ENCODE results near the gene GOLGA1.

Gene GOLGA1

DNA sequence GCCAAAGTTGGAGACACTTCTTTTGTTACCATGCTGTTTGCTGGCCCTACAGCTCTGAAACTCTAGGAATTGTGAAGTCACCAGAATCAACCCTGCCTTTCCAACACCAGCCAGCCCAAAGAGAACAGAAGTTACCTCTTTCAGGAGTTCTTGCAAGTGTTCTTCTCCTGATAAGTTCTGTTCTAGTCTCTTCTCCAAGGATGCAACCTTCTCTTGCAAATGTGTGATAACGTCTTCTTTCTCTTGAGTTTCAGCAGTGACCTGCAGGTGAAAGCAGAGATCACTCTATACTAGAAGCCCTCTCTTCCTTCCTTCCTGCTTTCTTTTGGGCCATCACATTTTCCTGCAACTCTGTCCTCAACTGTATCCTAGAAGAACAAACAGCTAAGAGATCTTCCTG is 29.1 kb downstream of the GOLGA1 start:
- TF ChIP-seq, protein P1, sequence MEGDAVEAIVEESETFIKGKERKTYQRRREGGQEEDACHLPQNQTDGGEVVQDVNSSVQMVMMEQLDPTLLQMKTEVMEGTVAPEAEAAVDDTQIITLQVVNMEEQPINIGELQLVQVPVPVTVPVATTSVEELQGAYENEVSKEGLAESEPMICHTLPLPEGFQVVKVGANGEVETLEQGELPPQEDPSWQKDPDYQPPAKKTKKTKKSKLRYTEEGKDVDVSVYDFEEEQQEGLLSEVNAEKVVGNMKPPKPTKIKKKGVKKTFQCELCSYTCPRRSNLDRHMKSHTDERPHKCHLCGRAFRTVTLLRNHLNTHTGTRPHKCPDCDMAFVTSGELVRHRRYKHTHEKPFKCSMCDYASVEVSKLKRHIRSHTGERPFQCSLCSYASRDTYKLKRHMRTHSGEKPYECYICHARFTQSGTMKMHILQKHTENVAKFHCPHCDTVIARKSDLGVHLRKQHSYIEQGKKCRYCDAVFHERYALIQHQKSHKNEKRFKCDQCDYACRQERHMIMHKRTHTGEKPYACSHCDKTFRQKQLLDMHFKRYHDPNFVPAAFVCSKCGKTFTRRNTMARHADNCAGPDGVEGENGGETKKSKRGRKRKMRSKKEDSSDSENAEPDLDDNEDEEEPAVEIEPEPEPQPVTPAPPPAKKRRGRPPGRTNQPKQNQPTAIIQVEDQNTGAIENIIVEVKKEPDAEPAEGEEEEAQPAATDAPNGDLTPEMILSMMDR (IDR thresholded peaks at IDR 0.05; ENCODE audit: low read depth, low read length) = no peak
- Histone ChIP-seq H3K36me3 (peaks cover 23% of the 10 kb centered on the region), H3K27ac (no peak overlapping the region; the same call in 1 of the 2 replicates), H3K9me3 (ENCODE audit: severe bottlenecking) (no peaks in the 10 kb centered on the region), H3K27me3 (ENCODE audit: insufficient read depth, low read depth, severe bottlenecking) (no peaks in the 10 kb centered on the region), H3K4me3 (ENCODE audit: low read depth, low read length) (no peak overlapping the region)
- no peak for DNase-seq

DNA sequence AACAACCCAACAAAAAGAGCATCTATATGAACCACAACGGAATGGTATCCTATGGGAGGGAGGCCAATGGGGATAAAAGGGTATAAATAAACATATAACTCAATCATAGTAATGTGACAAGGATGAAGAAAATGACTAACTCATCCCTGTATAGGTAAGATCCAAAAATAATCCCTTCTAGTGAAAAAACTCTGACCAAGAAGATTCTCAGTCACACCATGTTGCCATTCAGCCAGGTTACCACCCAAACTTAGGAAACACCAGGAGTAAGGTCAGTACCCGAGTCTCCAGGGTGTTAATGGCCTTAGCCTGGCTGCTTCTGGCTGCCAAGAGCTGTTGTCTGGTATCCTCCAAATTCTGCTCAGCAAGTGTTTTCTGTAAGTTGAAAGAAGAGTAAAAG is 32.8 kb downstream of the GOLGA1 start:
- DNase-seq = no peak
- Histone ChIP-seq H3K36me3 (peaks cover 23% of the 10 kb centered on the region), H3K27ac (no peak overlapping the region)

DNA sequence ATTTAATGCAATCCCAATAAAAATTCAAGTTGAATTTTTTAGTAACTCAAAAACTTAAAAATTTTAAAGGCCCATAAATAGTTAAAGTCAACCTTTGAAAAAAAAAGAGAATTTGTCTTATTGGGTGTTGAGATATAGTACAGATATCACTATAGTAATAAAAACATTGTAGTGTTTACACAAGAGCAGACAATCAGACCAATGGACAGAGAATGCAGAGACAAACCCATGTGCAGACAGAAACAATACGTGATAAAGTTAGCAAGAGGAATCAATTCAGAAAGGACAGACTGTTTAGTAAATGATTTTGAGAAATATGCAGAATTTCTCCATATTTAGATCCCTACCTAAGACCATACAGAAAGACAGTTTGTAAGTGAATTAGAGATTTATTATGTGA is 33.9 kb downstream of the GOLGA1 start:
- Histone ChIP-seq H3K9me3 (ENCODE audit: severe bottlenecking) (no peaks in the 10 kb centered on the region), H3K36me3 (peaks cover 23% of the 10 kb centered on the region), H3K4me3 (ENCODE audit: low read depth, low read length) (no peak overlapping the region), H3K27ac (no peak overlapping the region), H3K27me3 (ENCODE audit: insufficient read depth, low read depth, severe bottlenecking) (no peaks in the 10 kb centered on the region)
- no peak for DNase-seq
- TF ChIP-seq, protein P1 (IDR thresholded peaks at IDR 0.05; ENCODE audit: low read depth, low read length) = no peak

More for the DNA sequence above, 32.8 kb downstream of the GOLGA1 start:
- Histone ChIP-seq H3K27me3 (ENCODE audit: insufficient read depth, low read depth, severe bottlenecking) (no peaks in the 10 kb centered on the region), H3K4me3 (ENCODE audit: low read depth, low read length) (no peak overlapping the region), H3K9me3 (ENCODE audit: severe bottlenecking) (no peaks in the 10 kb centered on the region)
- TF ChIP-seq, protein P1 (IDR thresholded peaks at IDR 0.05; ENCODE audit: low read depth, low read length) = no peak

DNA sequence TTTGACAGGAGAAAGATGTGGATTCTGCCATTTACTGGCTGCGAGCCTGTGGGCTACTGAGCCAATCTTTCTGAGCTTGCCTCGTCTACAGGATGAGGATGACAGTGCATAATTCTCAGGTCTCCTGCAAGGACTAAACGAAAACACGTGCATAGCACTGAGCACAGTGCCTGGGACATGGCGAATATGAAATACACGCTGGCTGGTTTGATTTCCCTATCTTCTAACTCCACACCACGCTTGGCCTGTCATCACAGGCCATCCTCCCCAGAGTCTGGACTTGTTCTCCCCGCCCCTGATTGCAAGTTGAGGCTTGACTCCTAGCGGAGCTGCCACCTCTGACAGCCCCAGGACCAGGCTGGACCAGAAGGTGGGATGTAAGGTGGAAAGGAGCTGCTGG is 41.0 kb downstream of the GOLGA1 start:
- no peak for DNase-seq
- no peaks in the 10 kb centered on the region for H3K27me3 ChIP-seq (ENCODE audit: insufficient read depth, low read depth, severe bottlenecking)
- no peak overlapping the region for H3K4me3 ChIP-seq (ENCODE audit: low read depth, low read length)
- no peak overlapping the region for H3K27ac ChIP-seq
- H3K9me3 ChIP-seq (ENCODE audit: severe bottlenecking) = peaks cover 2% of the 10 kb centered on the region
- TF ChIP-seq, protein P1 (IDR thresholded peaks at IDR 0.05; ENCODE audit: low read depth, low read length) = no peak
- H3K36me3 ChIP-seq = peaks cover 18% of the 10 kb centered on the region

DNA sequence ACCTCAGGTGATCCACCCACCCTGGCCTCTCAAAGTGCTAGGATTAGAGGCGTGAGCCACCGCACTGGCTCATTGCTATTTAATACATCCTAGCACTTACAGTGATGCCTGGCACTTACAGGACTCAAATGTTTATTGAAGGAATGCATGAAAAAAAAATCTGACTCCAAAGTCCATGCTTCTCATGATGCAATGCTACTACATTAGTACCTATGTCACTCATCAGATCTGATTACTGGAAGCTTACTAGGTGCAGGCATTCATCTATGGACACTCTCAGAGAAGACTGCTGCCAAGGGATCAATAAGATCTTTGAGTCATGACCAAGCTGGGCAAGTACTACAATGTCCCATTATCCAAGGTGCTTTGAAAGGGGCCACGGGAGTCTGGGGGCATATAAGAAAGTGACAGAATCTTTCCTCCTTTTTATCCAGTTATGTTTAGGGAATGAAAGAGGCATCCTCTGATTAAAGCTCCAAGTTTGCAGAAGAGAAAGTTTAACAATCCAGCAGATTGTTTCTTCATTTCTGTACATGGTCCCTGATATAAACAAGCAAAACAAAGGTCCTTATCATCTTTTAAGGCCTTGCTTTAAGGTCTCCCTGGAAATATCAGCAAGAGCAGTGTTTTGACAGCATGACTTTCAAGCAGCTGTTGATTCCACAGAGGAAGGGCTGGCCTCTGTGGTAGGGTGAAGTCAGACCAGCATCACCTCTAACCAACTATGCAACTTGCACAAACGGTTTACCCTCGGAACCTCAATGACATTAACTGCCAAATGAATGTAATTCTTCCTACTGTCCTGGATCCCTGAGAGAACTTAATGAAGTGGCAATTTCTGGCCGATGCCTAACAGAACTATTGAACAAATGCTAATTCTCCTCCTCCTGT is 43.1 kb downstream of the GOLGA1 start:
- Histone ChIP-seq H3K27ac (no peak overlapping the region), H3K4me3 (ENCODE audit: low read depth, low read length) (no peak overlapping the region), H3K9me3 (ENCODE audit: severe bottlenecking) (peaks cover 2% of the 10 kb centered on the region), H3K36me3 (peaks cover 18% of the 10 kb centered on the region), H3K27me3 (ENCODE audit: insufficient read depth, low read depth, severe bottlenecking) (no peaks in the 10 kb centered on the region)
- TF ChIP-seq, protein P1 (IDR thresholded peaks at IDR 0.05; ENCODE audit: low read depth, low read length) = no peak
- no peak for DNase-seq

Measured in WERI-Rb-1 (cell line).